ENCODE results near the gene DOCK2.

The DOCK2 gene

GRCh38 chr5:169694091-169694625 lies 57.1 kb downstream of the DOCK2 start:
- peak; percentile 50 for DNase-seq

GRCh38 chr5:169695025-169695625 lies 58.0 kb downstream of the DOCK2 start:
- DNase-seq, result peak; percentile 59

- peak; percentile 99 for DNase-seq
Measured at GRCh38 chr5:169695919-169696490, 58.9 kb downstream of the DOCK2 start.

- DNase-seq, result peak; percentile 41
Measured at GRCh38 chr5:169696621-169697510, 59.8 kb downstream of the DOCK2 start.

- no peak for DNase-seq
Measured at GRCh38 chr5:169697511-169697890, 60.4 kb downstream of the DOCK2 start.

GRCh38 chr5:169697976-169698375 lies 60.9 kb downstream of the DOCK2 start:
- no peak for DNase-seq

GRCh38 chr5:169700611-169701010 lies 63.5 kb downstream of the DOCK2 start:
- DNase-seq, result no peak

- DNase-seq, result peak; percentile 58
Measured at GRCh38 chr5:169701910-169702451, 64.9 kb downstream of the DOCK2 start.

- peak; percentile 58 for DNase-seq
Measured at GRCh38 chr5:169702693-169703481, 65.8 kb downstream of the DOCK2 start.

- DNase-seq, result no peak
Measured at GRCh38 chr5:169703813-169704212, 66.7 kb downstream of the DOCK2 start.

- DNase-seq, result no peak
Measured at GRCh38 chr5:169705322-169705721, 68.2 kb downstream of the DOCK2 start.

- no peak for DNase-seq
Measured at GRCh38 chr5:169706071-169706470, 69.0 kb downstream of the DOCK2 start.

GRCh38 chr5:169706758-169707450 lies 69.8 kb downstream of the DOCK2 start:
- DNase-seq, result peak; percentile 70

GRCh38 chr5:169707686-169708085 lies 70.6 kb downstream of the DOCK2 start:
- no peak for DNase-seq

GRCh38 chr5:169710675-169711074 lies 73.6 kb downstream of the DOCK2 start:
- no peak for DNase-seq

- no peak for DNase-seq
Measured at GRCh38 chr5:169711551-169712225, 74.6 kb downstream of the DOCK2 start.

GRCh38 chr5:169712428-169712827 lies 75.4 kb downstream of the DOCK2 start:
- DNase-seq, result no peak

GRCh38 chr5:169716287-169716686 lies 79.2 kb downstream of the DOCK2 start:
- DNase-seq, result peak; percentile 86

GRCh38 chr5:169717288-169717687 lies 80.2 kb downstream of the DOCK2 start:
- no peak for DNase-seq

GRCh38 chr5:169719360-169720314 lies 82.6 kb downstream of the DOCK2 start:
- no peak for DNase-seq
